ENCODE data around the gene NLRP1.

Gene NLRP1

GRCh38 chr17:5563456-5563855 is 20.9 kb downstream of the NLRP1 start:
- FAIRE-seq (no peak), DNase-seq (ENCODE audit: insufficient read length, low spot score) (no peak)
- no peak for TF ChIP-seq CTCF (IDR thresholded peaks at IDR 0.05; ENCODE audit: insufficient read depth, missing control alignments)

GRCh38 chr17:5562661-5563360 is 21.5 kb downstream of the NLRP1 start:
- no peak for TF ChIP-seq CTCF (IDR thresholded peaks at IDR 0.05; ENCODE audit: insufficient read depth, missing control alignments)
- FAIRE-seq (no peak), DNase-seq (ENCODE audit: insufficient read length, low spot score) (no peak)

DNA sequence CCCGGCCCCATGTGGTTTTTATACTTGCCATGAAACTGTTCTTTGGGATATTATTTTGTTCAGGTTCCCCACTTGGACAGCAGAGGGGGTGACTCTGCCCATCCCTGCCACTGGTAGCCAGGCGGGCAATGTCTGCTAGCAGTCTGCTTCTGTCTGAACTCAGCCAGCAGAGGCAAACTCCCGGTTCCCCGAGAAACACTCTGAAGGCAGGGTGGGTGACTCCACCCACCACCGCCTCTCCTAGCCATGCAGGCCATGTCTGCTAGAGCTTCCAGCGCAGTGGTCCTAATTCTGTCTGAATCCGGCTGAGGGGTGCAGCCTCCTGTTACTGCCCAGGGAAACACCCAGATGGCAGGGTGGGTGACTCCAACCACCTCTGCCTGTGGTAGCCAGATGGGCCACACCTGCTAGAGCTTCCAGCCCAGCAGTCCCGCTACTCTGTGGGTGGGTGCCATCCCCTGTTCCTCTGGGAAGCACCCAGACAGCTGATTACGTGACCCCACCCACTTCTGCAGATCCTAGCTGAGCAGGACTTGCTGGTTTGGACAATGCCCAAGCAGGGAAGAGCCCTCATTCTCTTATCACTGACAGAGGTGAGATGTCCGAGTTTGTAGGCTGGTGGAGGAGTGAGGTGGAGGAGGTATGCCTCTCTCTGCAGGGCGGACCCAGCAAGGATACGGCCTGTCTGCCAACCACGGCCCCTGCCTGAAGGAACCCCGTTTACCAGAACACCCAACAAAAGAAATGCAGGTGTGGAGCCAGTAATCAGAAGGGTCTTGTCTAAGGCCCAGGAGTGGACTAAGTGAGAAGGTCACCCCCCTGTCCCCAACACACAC is 22.4 kb downstream of the NLRP1 start:
- DNase-seq (ENCODE audit: insufficient read length, low spot score): no peak
- TF ChIP-seq CTCF (IDR thresholded peaks at IDR 0.05; ENCODE audit: insufficient read depth, missing control alignments): no peak

GRCh38 chr17:5560361-5560988 is 23.8 kb downstream of the NLRP1 start:
- DNase-seq (ENCODE audit: insufficient read length, low spot score) (no peak), FAIRE-seq (no peak)
- no peak for TF ChIP-seq CTCF (IDR thresholded peaks at IDR 0.05; ENCODE audit: insufficient read depth, missing control alignments)

More for the DNA sequence above, 22.4 kb downstream of the NLRP1 start:
- no peak for FAIRE-seq

- TF ChIP-seq CTCF (IDR thresholded peaks at IDR 0.05; ENCODE audit: insufficient read depth, missing control alignments): no peak
- FAIRE-seq (no peak), DNase-seq (ENCODE audit: insufficient read length, low spot score) (no peak)
These were observed 25.2 kb downstream of the NLRP1 start for GRCh38 chr17:5558815-5559785.

GRCh38 chr17:5557990-5558389 is 26.3 kb downstream of the NLRP1 start:
- FAIRE-seq: no peak
- no peak for DNase-seq (ENCODE audit: insufficient read length, low spot score)
- TF ChIP-seq CTCF (IDR thresholded peaks at IDR 0.05; ENCODE audit: insufficient read depth, missing control alignments): no peak

Measured in D721Med (cell line).